ENCODE results near the gene INO80D. TPM values are rescaled to one million over a fixed set of nuclear protein-coding genes. Genes with fewer than 3 reads are reported as not detected.

The INO80D gene
- total and polyA plus RNA-seq, 2 of the 13 experiments (the other 11 are each of a cell fraction or from before 2014, with no cell fraction given) = 7.6 to 7.9 TPM

GRCh38 chr2:206084439-206084869 lies 1.5 kb downstream of the INO80D start (continued):
- TF ChIP-seq, protein P1, sequence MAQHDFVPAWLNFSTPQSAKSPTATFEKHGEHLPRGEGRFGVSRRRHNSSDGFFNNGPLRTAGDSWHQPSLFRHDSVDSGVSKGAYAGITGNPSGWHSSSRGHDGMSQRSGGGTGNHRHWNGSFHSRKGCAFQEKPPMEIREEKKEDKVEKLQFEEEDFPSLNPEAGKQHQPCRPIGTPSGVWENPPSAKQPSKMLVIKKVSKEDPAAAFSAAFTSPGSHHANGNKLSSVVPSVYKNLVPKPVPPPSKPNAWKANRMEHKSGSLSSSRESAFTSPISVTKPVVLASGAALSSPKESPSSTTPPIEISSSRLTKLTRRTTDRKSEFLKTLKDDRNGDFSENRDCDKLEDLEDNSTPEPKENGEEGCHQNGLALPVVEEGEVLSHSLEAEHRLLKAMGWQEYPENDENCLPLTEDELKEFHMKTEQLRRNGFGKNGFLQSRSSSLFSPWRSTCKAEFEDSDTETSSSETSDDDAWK (CRISPR knock-in tag; IDR thresholded peaks at IDR 0.05) = no peak
- TF ChIP-seq, protein P2, sequence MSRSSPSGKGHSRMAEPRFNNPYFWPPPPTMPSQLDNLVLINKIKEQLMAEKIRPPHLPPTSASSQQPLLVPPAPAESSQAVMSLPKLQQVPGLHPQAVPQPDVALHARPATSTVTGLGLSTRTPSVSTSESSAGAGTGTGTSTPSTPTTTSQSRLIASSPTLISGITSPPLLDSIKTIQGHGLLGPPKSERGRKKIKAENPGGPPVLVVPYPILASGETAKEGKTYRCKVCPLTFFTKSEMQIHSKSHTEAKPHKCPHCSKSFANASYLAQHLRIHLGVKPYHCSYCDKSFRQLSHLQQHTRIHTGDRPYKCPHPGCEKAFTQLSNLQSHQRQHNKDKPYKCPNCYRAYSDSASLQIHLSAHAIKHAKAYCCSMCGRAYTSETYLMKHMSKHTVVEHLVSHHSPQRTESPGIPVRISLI (CRISPR knock-in tag; IDR thresholded peaks at IDR 0.05; ENCODE audit: borderline replicate concordance) = peak; percentile 25; the same call in 1 of the 2 replicates
- TF ChIP-seq ARID3A (IDR thresholded peaks at IDR 0.05; ENCODE audit: low read depth, low read length) = peak; percentile 2; the same call in 1 of the 2 replicates
- TF ChIP-seq MED8 (CRISPR knock-in tag; IDR thresholded peaks at IDR 0.05; ENCODE audit: insufficient replicate concordance) = no peak
- no peak for TF ChIP-seq SYNCRIP (IDR thresholded peaks at IDR 0.05; ENCODE audit: insufficient read depth, low read depth, low read length)
- TF ChIP-seq NR2F1 (CRISPR knock-in tag; IDR thresholded peaks at IDR 0.05) = no peak
- TF ChIP-seq MYNN (CRISPR knock-in tag; IDR thresholded peaks at IDR 0.05; ENCODE audit: low read depth) = no peak
- no peak for TF ChIP-seq KDM3A (CRISPR knock-in tag; IDR thresholded peaks at IDR 0.05; ENCODE audit: low read depth)
- peak in 1 of 2 experiments; percentile 35; a peak in 1 of 4 replicates for TF ChIP-seq HMGXB4 (CRISPR knock-in tag; IDR thresholded peaks at IDR 0.05; ENCODE audit: borderline replicate concordance in 1 of 2, low read depth in 1 of 2)
- no peak for TF ChIP-seq RBM22 (optimal IDR thresholded peaks at IDR 0.05; ENCODE audit: low read length)
- TF ChIP-seq, protein P3, sequence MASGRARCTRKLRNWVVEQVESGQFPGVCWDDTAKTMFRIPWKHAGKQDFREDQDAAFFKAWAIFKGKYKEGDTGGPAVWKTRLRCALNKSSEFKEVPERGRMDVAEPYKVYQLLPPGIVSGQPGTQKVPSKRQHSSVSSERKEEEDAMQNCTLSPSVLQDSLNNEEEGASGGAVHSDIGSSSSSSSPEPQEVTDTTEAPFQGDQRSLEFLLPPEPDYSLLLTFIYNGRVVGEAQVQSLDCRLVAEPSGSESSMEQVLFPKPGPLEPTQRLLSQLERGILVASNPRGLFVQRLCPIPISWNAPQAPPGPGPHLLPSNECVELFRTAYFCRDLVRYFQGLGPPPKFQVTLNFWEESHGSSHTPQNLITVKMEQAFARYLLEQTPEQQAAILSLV (CRISPR knock-in tag; IDR thresholded peaks at IDR 0.05; ENCODE audit: borderline replicate concordance) = no peak
- TF ChIP-seq HNF4A (CRISPR knock-in tag; IDR thresholded peaks at IDR 0.05) = peak; percentile 56; the same call in 1 of the 2 replicates
- TF ChIP-seq SOX5 (CRISPR knock-in tag; IDR thresholded peaks at IDR 0.05; ENCODE audit: borderline replicate concordance) = no peak
- TF ChIP-seq, protein P4, sequence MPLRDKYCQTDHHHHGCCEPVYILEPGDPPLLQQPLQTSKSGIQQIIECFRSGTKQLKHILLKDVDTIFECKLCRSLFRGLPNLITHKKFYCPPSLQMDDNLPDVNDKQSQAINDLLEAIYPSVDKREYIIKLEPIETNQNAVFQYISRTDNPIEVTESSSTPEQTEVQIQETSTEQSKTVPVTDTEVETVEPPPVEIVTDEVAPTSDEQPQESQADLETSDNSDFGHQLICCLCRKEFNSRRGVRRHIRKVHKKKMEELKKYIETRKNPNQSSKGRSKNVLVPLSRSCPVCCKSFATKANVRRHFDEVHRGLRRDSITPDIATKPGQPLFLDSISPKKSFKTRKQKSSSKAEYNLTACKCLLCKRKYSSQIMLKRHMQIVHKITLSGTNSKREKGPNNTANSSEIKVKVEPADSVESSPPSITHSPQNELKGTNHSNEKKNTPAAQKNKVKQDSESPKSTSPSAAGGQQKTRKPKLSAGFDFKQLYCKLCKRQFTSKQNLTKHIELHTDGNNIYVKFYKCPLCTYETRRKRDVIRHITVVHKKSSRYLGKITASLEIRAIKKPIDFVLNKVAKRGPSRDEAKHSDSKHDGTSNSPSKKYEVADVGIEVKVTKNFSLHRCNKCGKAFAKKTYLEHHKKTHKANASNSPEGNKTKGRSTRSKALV (CRISPR knock-in tag; IDR thresholded peaks at IDR 0.05) = 0 out of 2 replicates have a peak, but pooled peaks have one; percentile 12
- no peak for TF ChIP-seq FUBP1 (CRISPR knock-in tag; IDR thresholded peaks at IDR 0.05; ENCODE audit: borderline replicate concordance)

All from HepG2 (cell line).